ENCODE results near the gene OCEL1. TPM values are rescaled to one million over a fixed set of nuclear protein-coding genes. Genes with fewer than 3 reads are reported as not detected.

Gene OCEL1
- total and polyA plus RNA-seq, 2 of the 13 experiments (the other 11 are each of a cell fraction or from before 2014, with no cell fraction given), result 10.6 to 17.2 TPM

DNA sequence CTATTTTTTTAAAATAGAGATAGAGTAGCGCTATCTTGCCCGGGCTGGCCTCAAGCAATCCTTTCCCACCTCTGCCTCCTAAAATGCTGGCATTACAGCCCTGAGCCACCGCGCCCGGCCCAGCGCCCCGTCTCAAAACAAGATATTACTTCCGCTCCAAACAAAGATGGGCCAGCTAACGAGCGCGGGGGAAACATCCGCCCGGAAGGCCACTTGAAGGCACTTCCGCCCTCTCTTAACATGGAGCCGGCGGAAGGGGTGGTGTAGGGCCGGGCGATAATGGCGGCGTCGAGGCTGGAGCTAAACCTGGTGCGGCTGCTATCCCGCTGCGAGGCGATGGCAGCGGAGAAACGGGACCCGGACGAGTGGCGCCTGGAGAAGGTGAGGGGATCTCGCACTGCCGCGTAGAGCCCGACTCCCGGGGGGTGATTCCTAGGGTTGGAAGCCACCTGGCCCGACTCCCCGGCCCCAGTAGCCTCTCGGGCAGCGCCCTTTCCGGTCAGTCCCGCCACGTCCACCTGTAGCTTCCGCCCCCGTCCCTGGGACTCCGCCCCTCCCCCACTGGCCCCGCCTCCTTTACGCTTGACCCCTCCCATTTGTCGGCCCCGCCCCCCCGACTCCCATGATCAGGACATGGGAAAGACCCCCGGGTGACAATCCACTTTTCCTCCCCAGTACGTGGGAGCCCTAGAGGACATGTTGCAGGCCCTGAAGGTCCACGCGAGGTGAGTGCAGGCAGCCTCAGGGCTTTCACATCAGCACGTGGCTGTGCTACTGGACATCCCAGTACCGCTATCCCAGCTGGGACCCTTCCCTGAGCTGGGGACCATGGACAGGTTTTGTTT is 10.7 kb upstream of the OCEL1 start, which contains the start of gene USE1 (continued):
- TF ChIP-seq, protein P1, sequence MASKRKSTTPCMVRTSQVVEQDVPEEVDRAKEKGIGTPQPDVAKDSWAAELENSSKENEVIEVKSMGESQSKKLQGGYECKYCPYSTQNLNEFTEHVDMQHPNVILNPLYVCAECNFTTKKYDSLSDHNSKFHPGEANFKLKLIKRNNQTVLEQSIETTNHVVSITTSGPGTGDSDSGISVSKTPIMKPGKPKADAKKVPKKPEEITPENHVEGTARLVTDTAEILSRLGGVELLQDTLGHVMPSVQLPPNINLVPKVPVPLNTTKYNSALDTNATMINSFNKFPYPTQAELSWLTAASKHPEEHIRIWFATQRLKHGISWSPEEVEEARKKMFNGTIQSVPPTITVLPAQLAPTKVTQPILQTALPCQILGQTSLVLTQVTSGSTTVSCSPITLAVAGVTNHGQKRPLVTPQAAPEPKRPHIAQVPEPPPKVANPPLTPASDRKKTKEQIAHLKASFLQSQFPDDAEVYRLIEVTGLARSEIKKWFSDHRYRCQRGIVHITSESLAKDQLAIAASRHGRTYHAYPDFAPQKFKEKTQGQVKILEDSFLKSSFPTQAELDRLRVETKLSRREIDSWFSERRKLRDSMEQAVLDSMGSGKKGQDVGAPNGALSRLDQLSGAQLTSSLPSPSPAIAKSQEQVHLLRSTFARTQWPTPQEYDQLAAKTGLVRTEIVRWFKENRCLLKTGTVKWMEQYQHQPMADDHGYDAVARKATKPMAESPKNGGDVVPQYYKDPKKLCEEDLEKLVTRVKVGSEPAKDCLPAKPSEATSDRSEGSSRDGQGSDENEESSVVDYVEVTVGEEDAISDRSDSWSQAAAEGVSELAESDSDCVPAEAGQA (IDR thresholded peaks at IDR 0.05; ENCODE audit: low read depth), result peak; percentile 97
- TF ChIP-seq, protein P1 (CRISPR knock-in tag; IDR thresholded peaks at IDR 0.05; ENCODE audit: borderline replicate concordance), result no peak
- TF ChIP-seq, protein P2, sequence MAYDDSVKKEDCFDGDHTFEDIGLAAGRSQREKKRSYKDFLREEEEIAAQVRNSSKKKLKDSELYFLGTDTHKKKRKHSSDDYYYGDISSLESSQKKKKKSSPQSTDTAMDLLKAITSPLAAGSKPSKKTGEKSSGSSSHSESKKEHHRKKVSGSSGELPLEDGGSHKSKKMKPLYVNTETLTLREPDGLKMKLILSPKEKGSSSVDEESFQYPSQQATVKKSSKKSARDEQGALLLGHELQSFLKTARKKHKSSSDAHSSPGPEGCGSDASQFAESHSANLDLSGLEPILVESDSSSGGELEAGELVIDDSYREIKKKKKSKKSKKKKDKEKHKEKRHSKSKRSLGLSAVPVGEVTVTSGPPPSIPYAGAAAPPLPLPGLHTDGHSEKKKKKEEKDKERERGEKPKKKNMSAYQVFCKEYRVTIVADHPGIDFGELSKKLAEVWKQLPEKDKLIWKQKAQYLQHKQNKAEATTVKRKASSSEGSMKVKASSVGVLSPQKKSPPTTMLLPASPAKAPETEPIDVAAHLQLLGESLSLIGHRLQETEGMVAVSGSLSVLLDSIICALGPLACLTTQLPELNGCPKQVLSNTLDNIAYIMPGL (CRISPR knock-in tag; IDR thresholded peaks at IDR 0.05; ENCODE audit: borderline replicate concordance in 1 of 2, low read depth in 1 of 2), result peak in 1 of 2 experiments; percentile 77; a peak in 2 of 4 replicates
- no peak for TF ChIP-seq SATB2 (CRISPR knock-in tag; IDR thresholded peaks at IDR 0.05)
- TF ChIP-seq, protein P3, sequence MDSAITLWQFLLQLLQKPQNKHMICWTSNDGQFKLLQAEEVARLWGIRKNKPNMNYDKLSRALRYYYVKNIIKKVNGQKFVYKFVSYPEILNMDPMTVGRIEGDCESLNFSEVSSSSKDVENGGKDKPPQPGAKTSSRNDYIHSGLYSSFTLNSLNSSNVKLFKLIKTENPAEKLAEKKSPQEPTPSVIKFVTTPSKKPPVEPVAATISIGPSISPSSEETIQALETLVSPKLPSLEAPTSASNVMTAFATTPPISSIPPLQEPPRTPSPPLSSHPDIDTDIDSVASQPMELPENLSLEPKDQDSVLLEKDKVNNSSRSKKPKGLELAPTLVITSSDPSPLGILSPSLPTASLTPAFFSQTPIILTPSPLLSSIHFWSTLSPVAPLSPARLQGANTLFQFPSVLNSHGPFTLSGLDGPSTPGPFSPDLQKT (CRISPR knock-in tag; IDR thresholded peaks at IDR 0.05; ENCODE audit: borderline replicate concordance), result peak; percentile 88; the same call in 1 of the 2 replicates
- TF ChIP-seq MXI1 (IDR thresholded peaks at IDR 0.05; ENCODE audit: borderline replicate concordance, low read depth, low read length), result peak; percentile 62; the same call in 1 of the 3 replicates
- TF ChIP-seq FOXP1 (IDR thresholded peaks at IDR 0.05), result no peak
- TF ChIP-seq FOXP1 (CRISPR knock-in tag; IDR thresholded peaks at IDR 0.05), result peak; percentile 42; the same call in 1 of the 2 replicates
- TF ChIP-seq ZSCAN30 (CRISPR knock-in tag; IDR thresholded peaks at IDR 0.05), result no peak
- no peak for TF ChIP-seq BRCA1 (CRISPR knock-in tag; IDR thresholded peaks at IDR 0.05)
- TF ChIP-seq TBX2 (CRISPR knock-in tag; IDR thresholded peaks at IDR 0.05; ENCODE audit: borderline replicate concordance), result peak; percentile 71
- TF ChIP-seq, protein P4, sequence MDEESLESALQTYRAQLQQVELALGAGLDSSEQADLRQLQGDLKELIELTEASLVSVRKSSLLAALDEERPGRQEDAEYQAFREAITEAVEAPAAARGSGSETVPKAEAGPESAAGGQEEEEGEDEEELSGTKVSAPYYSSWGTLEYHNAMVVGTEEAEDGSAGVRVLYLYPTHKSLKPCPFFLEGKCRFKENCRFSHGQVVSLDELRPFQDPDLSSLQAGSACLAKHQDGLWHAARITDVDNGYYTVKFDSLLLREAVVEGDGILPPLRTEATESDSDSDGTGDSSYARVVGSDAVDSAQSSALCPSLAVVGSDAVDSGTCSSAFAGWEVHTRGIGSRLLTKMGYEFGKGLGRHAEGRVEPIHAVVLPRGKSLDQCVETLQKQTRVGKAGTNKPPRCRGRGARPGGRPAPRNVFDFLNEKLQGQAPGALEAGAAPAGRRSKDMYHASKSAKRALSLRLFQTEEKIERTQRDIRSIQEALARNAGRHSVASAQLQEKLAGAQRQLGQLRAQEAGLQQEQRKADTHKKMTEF (CRISPR knock-in tag; IDR thresholded peaks at IDR 0.05), result peak; percentile 90
- TF ChIP-seq XRCC5 (optimal IDR thresholded peaks at IDR 0.05; ENCODE audit: low read length), result no peak
- 0 out of 2 replicates have a peak, but pooled peaks have one; percentile 14 for TF ChIP-seq ZNF510 (CRISPR knock-in tag; IDR thresholded peaks at IDR 0.05; ENCODE audit: low read depth)
- TF ChIP-seq, protein P5, sequence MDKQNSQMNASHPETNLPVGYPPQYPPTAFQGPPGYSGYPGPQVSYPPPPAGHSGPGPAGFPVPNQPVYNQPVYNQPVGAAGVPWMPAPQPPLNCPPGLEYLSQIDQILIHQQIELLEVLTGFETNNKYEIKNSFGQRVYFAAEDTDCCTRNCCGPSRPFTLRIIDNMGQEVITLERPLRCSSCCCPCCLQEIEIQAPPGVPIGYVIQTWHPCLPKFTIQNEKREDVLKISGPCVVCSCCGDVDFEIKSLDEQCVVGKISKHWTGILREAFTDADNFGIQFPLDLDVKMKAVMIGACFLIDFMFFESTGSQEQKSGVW (CRISPR knock-in tag; IDR thresholded peaks at IDR 0.05; ENCODE audit: borderline replicate concordance), result no peak
- TF ChIP-seq ELF4 (CRISPR knock-in tag; IDR thresholded peaks at IDR 0.05; ENCODE audit: borderline replicate concordance), result peak; percentile 97
- TF ChIP-seq ZNF263 (CRISPR knock-in tag; IDR thresholded peaks at IDR 0.05), result 0 out of 2 replicates have a peak, but pooled peaks have one; percentile 22
- TF ChIP-seq ZNF17 (CRISPR knock-in tag; IDR thresholded peaks at IDR 0.05), result no peak

All from HepG2 (cell line).